GM21723 (cell line): ENCODE results near the gene TRIM41.
A peak's percentile ranks its signal among the peaks of the same experiment; 100 is the strongest.
"Not testable (repeated sequence)": the region's sequence is repeated elsewhere in the genome, so short reads cannot be mapped to it uniquely, and the experiment has no call there.

ENCODE experiments used
- ATAC-seq: cut with Tn5 transposase; IDR thresholded peaks from one replicate; pipeline ENCODE4 v1.9.1; 2021; ENCODE audit warnings: mild to moderate bottlenecking, moderate library complexity; ENCODE audit not compliant: unreplicated experiment

TRIM41 gene

DNA sequence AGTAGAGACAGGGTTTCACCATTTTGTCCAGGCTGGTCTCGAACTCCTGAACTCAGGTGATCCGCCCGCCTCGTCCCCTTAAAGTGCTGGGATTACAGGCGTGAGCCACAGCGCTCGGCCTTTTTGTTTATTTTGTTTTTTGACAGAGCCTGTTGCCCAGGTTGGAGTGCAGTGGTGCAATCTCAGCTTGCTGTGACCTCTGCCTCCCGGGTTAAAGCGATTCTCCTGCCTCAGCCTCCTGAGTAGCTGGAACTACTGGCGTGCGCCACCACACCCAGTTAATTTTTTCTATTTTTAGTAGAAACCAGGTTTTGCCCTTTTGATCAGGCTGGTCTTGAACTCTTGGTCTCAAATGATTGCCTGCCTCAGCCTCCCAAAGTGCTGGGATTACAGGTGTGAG, 12.9 kb upstream of the TRIM41 start:
- ATAC-seq: not testable (repeated sequence)

DNA sequence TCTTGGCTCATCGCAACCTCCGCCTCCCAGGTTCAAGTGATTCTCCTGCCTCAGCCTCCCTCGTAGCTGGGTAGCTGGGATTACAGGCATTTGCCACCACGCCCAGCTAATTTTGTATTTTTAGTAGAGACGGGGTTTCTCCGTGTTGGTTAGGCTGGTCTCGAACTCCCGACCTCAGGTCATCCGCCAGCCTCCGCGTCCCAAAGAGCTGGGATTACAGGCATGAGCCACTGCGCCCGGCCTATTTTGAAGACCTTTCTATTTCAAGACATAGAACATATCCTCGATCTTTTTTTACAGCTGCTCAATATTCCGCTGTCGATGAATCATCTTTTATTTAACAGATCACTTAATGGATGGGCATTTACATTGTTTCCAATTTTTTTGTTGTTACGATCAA, 12.4 kb upstream of the TRIM41 start:
- not testable (repeated sequence) for ATAC-seq

GRCh38 chr5:181211208-181211607, 11.9 kb upstream of the TRIM41 start:
- ATAC-seq: no peak

GRCh38 chr5:181212080-181212479, 11.0 kb upstream of the TRIM41 start:
- ATAC-seq: no peak

- no peak for ATAC-seq
Observed at GRCh38 chr5:181212934-181213333, 10.1 kb upstream of the TRIM41 start.

DNA sequence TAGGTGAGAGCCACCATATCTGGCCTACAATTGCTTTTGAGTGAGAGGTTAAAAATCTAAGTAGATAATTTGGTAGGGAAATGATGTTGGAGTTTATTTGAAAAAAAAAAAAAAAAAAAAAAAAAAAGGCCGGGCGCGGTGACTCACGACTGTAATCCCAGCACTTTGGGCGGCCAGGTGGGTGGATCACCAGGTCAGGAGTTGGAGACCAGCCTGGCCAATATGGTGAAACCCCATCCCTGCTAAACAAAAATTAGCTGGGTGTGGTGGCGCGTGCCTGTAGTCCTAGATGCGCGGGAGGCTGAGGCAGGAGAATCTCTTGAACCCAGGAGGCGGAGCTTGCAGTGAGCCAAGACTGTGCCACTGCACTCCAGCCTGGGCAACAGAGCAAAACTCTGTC, 8.8 kb upstream of the TRIM41 start:
- ATAC-seq: not testable (repeated sequence)

GRCh38 chr5:181215997-181216989, 6.8 kb upstream of the TRIM41 start:
- no peak for ATAC-seq

DNA sequence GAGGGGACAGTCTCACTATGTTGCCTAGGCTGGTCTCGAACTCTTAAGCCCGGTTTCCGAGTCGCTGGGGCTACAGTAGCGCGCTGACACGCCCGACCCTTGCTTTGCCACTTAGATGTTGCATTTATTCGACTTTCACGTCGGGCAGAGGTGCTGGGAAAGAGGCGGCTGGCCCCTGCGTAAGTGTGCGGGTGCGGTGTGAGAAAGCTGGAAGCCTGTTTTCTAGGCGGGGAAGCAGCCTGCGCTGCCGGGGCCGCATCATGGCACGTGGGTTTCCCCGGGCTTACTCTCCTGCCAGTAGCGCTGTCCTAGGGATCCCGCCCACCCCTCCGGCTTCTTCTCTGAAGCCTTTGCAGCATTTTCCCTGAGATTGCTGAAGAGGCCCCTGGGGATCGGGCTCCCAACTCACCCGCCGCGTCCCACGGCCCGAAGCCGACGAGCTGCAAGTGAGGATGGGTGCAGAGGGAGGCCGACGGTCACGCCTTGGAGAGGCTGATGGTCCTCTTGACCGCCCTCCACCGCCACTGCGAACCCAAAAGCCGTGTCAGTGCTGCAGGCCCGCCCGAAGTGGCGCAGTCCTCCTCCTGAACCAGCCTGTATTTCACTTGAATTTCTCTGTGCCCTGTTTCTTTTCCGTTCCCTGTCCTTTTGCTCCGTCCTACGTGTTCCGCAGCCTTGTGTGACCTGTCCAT, 5.8 kb upstream of the TRIM41 start:
- peak; percentile 27 for ATAC-seq

- ATAC-seq: peak; percentile 19
Observed at GRCh38 chr5:181217803-181218062, 5.3 kb upstream of the TRIM41 start.

GRCh38 chr5:181218795-181219124, 4.3 kb upstream of the TRIM41 start:
- ATAC-seq: no peak

GRCh38 chr5:181219262-181220177, 3.6 kb upstream of the TRIM41 start:
- ATAC-seq: no peak

GRCh38 chr5:181220178-181220515, 2.9 kb upstream of the TRIM41 start:
- no peak for ATAC-seq

- ATAC-seq: no peak
Observed at GRCh38 chr5:181221105-181221791, 1.8 kb upstream of the TRIM41 start.

- peak; percentile 37 for ATAC-seq
Observed at GRCh38 chr5:181221792-181222629, 1.1 kb upstream of the TRIM41 start.

- ATAC-seq: no peak
Observed at GRCh38 chr5:181222630-181223057, 437 bp upstream of the TRIM41 start.

GRCh38 chr5:181223729-181224389, 778 bp downstream of the TRIM41 start:
- ATAC-seq: no peak

DNA sequence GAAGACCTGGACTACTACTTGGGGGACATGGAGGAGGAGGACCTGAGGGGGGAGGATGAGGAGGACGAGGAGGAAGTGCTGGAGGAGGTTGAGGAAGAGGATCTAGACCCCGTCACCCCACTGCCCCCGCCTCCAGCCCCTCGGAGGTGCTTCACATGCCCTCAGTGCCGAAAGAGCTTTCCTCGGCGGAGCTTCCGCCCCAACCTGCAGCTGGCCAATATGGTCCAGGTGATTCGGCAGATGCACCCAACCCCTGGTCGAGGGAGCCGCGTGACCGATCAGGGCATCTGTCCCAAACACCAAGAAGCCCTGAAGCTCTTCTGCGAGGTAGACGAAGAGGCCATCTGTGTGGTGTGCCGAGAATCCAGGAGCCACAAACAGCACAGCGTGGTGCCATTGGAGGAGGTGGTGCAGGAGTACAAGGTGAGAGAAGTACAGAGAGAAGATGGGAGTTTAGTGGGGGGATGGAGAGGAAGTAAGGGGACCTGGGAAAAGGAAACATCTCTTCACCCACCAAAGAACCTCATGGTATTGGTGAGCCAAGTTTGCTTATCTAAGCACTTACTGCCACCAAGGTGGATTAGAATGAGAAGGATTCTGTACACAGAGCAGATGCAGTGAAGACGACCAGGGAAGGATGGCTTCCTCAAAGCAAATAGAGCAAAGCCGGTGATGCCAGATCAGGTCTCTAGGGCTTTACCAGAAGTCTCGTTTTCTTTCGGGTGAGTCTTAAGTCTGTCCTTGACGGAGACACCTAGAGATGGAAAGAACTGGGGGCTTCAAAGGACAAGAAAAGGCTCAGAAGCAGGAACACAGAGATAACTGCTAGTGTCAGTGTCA, 1.5 kb downstream of the TRIM41 start:
- no peak for ATAC-seq

DNA sequence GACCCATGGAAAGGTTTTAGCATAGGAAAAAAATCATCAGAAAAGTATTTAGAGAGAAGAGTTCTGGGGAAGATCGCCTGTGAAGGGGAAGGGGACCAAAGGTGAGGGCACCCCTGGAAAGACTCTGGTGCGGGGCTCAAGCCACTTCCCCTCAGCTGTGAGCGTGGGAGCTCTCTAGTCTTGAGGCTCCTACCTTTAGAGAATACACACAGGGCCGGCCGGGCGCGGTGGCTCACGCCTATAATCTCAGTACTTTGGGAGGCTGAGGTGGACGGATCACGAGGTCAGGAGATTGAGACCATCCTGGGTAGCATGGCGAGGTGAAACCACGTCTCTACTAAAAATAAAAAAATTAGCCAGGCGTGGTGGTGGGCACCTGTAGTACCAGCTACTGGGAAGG, 6.9 kb downstream of the TRIM41 start:
- ATAC-seq: no peak

DNA sequence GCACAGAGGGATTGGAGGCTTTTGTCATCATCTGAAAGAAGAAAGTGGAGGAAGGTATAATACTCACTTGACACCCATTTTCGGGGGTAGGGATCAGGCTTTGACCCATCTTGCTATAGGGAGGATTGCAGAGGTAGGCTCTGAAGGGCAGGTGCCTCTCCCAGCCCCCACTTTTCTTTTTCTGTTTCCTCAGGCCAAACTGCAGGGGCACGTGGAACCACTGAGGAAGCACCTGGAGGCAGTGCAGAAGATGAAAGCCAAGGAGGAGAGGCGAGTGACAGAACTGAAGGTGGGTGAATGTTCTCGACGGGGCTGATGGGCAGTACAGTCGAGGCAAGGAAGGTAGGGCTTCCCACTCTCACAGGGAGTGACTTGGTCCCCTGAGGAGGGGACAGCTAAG, 7.5 kb downstream of the TRIM41 start:
- ATAC-seq: no peak
